Measurements from ENCODE around the gene FBXO34. TPM values are rescaled to one million over a fixed set of nuclear protein-coding genes. Genes with fewer than 3 reads are reported as not detected.

FBXO34 gene
- total and polyA plus RNA-seq, 10 of the 15 experiments (the other 5 are each of a cell fraction or from before 2014, with no cell fraction given) = 5.6 to 22.8 (median 17.6) TPM

GRCh38 chr14:55277972-55278740, 6.9 kb downstream of the FBXO34 start (continued):
- TF ChIP-seq, protein P1, sequence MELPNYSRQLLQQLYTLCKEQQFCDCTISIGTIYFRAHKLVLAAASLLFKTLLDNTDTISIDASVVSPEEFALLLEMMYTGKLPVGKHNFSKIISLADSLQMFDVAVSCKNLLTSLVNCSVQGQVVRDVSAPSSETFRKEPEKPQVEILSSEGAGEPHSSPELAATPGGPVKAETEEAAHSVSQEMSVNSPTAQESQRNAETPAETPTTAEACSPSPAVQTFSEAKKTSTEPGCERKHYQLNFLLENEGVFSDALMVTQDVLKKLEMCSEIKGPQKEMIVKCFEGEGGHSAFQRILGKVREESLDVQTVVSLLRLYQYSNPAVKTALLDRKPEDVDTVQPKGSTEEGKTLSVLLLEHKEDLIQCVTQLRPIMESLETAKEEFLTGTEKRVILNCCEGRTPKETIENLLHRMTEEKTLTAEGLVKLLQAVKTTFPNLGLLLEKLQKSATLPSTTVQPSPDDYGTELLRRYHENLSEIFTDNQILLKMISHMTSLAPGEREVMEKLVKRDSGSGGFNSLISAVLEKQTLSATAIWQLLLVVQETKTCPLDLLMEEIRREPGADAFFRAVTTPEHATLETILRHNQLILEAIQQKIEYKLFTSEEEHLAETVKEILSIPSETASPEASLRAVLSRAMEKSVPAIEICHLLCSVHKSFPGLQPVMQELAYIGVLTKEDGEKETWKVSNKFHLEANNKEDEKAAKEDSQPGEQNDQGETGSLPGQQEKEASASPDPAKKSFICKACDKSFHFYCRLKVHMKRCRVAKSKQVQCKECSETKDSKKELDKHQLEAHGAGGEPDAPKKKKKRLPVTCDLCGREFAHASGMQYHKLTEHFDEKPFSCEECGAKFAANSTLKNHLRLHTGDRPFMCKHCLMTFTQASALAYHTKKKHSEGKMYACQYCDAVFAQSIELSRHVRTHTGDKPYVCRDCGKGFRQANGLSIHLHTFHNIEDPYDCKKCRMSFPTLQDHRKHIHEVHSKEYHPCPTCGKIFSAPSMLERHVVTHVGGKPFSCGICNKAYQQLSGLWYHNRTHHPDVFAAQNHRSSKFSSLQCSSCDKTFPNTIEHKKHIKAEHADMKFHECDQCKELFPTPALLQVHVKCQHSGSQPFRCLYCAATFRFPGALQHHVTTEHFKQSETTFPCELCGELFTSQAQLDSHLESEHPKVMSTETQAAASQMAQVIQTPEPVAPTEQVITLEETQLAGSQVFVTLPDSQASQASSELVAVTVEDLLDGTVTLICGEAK (IDR thresholded peaks at IDR 0.05; ENCODE audit: borderline replicate concordance) = no peak
- TF ChIP-seq YY1 (IDR thresholded peaks at IDR 0.05; ENCODE audit: low read depth, low read length) = no peak
- TF ChIP-seq FOXK2 (IDR thresholded peaks at IDR 0.05) = no peak
- no peak for TF ChIP-seq EED (IDR thresholded peaks at IDR 0.05; ENCODE audit: low read depth)
- TF ChIP-seq YBX1 (IDR thresholded peaks at IDR 0.05) = no peak
- TF ChIP-seq ATF7 (IDR thresholded peaks at IDR 0.05; ENCODE audit: low read depth) = peak; percentile 43
- TF ChIP-seq, protein P2, sequence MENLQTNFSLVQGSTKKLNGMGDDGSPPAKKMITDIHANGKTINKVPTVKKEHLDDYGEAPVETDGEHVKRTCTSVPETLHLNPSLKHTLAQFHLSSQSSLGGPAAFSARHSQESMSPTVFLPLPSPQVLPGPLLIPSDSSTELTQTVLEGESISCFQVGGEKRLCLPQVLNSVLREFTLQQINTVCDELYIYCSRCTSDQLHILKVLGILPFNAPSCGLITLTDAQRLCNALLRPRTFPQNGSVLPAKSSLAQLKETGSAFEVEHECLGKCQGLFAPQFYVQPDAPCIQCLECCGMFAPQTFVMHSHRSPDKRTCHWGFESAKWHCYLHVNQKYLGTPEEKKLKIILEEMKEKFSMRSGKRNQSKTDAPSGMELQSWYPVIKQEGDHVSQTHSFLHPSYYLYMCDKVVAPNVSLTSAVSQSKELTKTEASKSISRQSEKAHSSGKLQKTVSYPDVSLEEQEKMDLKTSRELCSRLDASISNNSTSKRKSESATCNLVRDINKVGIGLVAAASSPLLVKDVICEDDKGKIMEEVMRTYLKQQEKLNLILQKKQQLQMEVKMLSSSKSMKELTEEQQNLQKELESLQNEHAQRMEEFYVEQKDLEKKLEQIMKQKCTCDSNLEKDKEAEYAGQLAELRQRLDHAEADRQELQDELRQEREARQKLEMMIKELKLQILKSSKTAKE (IDR thresholded peaks at IDR 0.05; ENCODE audit: low read depth, poor library complexity, severe bottlenecking) = no peak
- no peak for TF ChIP-seq CHD1 (IDR thresholded peaks at IDR 0.05; ENCODE audit: low read depth, low read length)
- TF ChIP-seq EP300 (IDR thresholded peaks at IDR 0.05; ENCODE audit: borderline replicate concordance in 1 of 2, control insufficient read depth in 1 of 2, low read depth in 2 of 2, low read length in 2 of 2) = no peak
- TF ChIP-seq CEBPZ (IDR thresholded peaks at IDR 0.05; ENCODE audit: low read depth, low read length) = no peak
- TF ChIP-seq, protein P3, sequence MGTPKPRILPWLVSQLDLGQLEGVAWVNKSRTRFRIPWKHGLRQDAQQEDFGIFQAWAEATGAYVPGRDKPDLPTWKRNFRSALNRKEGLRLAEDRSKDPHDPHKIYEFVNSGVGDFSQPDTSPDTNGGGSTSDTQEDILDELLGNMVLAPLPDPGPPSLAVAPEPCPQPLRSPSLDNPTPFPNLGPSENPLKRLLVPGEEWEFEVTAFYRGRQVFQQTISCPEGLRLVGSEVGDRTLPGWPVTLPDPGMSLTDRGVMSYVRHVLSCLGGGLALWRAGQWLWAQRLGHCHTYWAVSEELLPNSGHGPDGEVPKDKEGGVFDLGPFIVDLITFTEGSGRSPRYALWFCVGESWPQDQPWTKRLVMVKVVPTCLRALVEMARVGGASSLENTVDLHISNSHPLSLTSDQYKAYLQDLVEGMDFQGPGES (IDR thresholded peaks at IDR 0.05) = no peak
- TF ChIP-seq TCF12 (IDR thresholded peaks at IDR 0.05; ENCODE audit: low read depth, low read length) = no peak
- no peak for TF ChIP-seq SIX5 (IDR thresholded peaks at IDR 0.05; ENCODE audit: low read depth, low read length, severe bottlenecking)
- peak; percentile 82; the same call in 1 of the 3 replicates for TF ChIP-seq POU2F2 (IDR thresholded peaks at IDR 0.05; ENCODE audit: borderline replicate concordance, low read depth, low read length)
- no peak for TF ChIP-seq ZBED1 (IDR thresholded peaks at IDR 0.05; ENCODE audit: borderline replicate concordance)
- TF ChIP-seq MAX (IDR thresholded peaks at IDR 0.05; ENCODE audit: low read depth, low read length) = no peak
- no peak for TF ChIP-seq TBL1XR1 (IDR thresholded peaks at IDR 0.05; ENCODE audit: low read depth, low read length)
- TF ChIP-seq POLR2AphosphoS5 (IDR thresholded peaks at IDR 0.05; ENCODE audit: low read length) = no peak
- no peak for TF ChIP-seq IKZF1 (conservative IDR thresholded peaks at IDR 0.05)

All from GM12878 (cell line).